IMR-90 (cell line): Measurements from ENCODE around the gene SLX4. TPM values are rescaled to one million over a fixed set of nuclear protein-coding genes. Genes with fewer than 3 reads are reported as not detected.

Experiments used
- ATAC-seq: fragments of 200-7000 bp; cut with Tn5 transposase; 2 replicates; pipeline ENCODE4 v1.9.1; 2020; ENCODE audit warnings: low read depth, mild to moderate bottlenecking, moderate library complexity
- BruUV-seq: library from RNA; stranded (reverse); fragments of 400-500 nt; replicated peaks from 2 replicates; lab custom pipeline; 2021; lab: Mats Ljungman, UMichigan
- CTCF ChIA-PET: fragments of 300-600 bp; formaldehyde crosslinking; extraction: SDS; loops from one replicate; lab custom pipeline; 2021; ENCODE audit warnings: antibody characterized with exemption; lab: Yijun Ruan, JAX
- POLR2A ChIA-PET: fragments of 300-600 bp; sonication (Branson Sonifier 250); formaldehyde crosslinking; loops from one replicate; lab custom pipeline; 2022; ENCODE audit warnings: antibody characterized with exemption; ENCODE audit not compliant: unreplicated experiment; lab: Charles Lee
- DNase-seq: peaks from one replicate; pipeline ENCODE4 v3.0.0; 2013
- H2AFZ ChIP-seq: replicated peaks from 2 replicates; pipeline ENCODE3; 2013; ENCODE audit warnings: low read length, mild to moderate bottlenecking; ENCODE audit not compliant: poor library complexity
- H2AK5ac ChIP-seq: 2 replicates; pipeline ENCODE4 v1.6.1; 2013; ENCODE audit warnings: low read depth, low read length, inconsistent platforms
- H2AK9ac ChIP-seq: replicated peaks from 2 replicates; pipeline ENCODE3; 2013; ENCODE audit warnings: mild to moderate bottlenecking, low read depth, low read length, moderate library complexity; ENCODE audit not compliant: poor library complexity
- H2BK120ac ChIP-seq: 2 replicates; pipeline ENCODE4 v1.6.1; 2013; ENCODE audit warnings: low read depth, low read length, inconsistent platforms
- H2BK15ac ChIP-seq: 3 replicates; pipeline ENCODE4 v1.6.1; 2013; ENCODE audit warnings: low read depth, low read length, inconsistent platforms
- H2BK20ac ChIP-seq: 2 replicates; pipeline ENCODE4 v1.6.1; 2013; ENCODE audit warnings: low read depth, mild to moderate bottlenecking, inconsistent platforms, low read length, moderate library complexity
- H2BK5ac ChIP-seq: 2 replicates; pipeline ENCODE4 v1.6.1; 2013; ENCODE audit warnings: mild to moderate bottlenecking, low read depth, low read length, inconsistent platforms; ENCODE audit not compliant: poor library complexity, severe bottlenecking
- H3K14ac ChIP-seq: replicated peaks from 2 replicates; pipeline ENCODE4 v1.6.1; 2013; ENCODE audit warnings: low read depth, low read length, inconsistent platforms
- H3K18ac ChIP-seq: 2 replicates; pipeline ENCODE4 v1.6.1; 2013; ENCODE audit warnings: low read depth, low read length, control low read depth
- H3K23ac ChIP-seq: 2 replicates; pipeline ENCODE4 v1.6.1; 2013; ENCODE audit warnings: low read depth, low read length, inconsistent platforms
- H3K27ac ChIP-seq: 2 replicates; pipeline ENCODE4 v1.5.1; 2013; ENCODE audit warnings: mild to moderate bottlenecking, control low read depth, low read length; ENCODE audit not compliant: insufficient read depth
- H3K27me3 ChIP-seq: 2 replicates; pipeline ENCODE4 v1.6.1; 2013; ENCODE audit warnings: low read length; ENCODE audit not compliant: control insufficient read depth, insufficient read depth
- H3K36me3 ChIP-seq: 2 replicates; pipeline ENCODE4 v1.6.1; 2013; ENCODE audit warnings: low read length, mixed read lengths; ENCODE audit not compliant: control insufficient read depth, insufficient read depth
- H3K4ac ChIP-seq: 2 replicates; pipeline ENCODE4 v1.6.1; 2013; ENCODE audit warnings: low read depth, low read length, inconsistent platforms
- H3K4me1 ChIP-seq: 2 replicates; pipeline ENCODE4 v1.6.1; 2013; ENCODE audit warnings: low read length, mixed read lengths; ENCODE audit not compliant: control insufficient read depth, insufficient read depth
- H3K4me2 ChIP-seq: 2 replicates; pipeline ENCODE4 v1.6.1; 2013; ENCODE audit warnings: low read depth, mild to moderate bottlenecking, control low read depth, low read length, moderate library complexity
- H3K4me3 ChIP-seq: 2 replicates; pipeline ENCODE4 v1.5.1; 2013; ENCODE audit warnings: low read depth, mild to moderate bottlenecking, control low read depth, low read length, moderate library complexity; ENCODE audit not compliant: insufficient read depth
- H3K56ac ChIP-seq: 2 replicates; pipeline ENCODE4 v1.6.1; 2013; ENCODE audit warnings: low read length, inconsistent platforms; ENCODE audit not compliant: insufficient read depth; ENCODE audit errors: extremely low read depth
- H3K79me1 ChIP-seq, 2 experiments: 2 replicates each; pipeline ENCODE4 v1.6.1; 2013; ENCODE audit warnings: low read length in 2 of 2, inconsistent platforms in 1 of 2, low read depth in 1 of 2
- H3K9ac ChIP-seq: 2 replicates; pipeline ENCODE4 v1.6.1; 2013; ENCODE audit warnings: low read depth, low read length, control low read depth
- H3K9me1 ChIP-seq: 2 replicates; pipeline ENCODE4 v1.6.1; 2013; ENCODE audit warnings: low read length, inconsistent platforms; ENCODE audit not compliant: insufficient read depth
- H3K9me3 ChIP-seq: 2 replicates; pipeline ENCODE4 v1.6.1; 2013; ENCODE audit warnings: low read length; ENCODE audit not compliant: control insufficient read depth, insufficient read depth
- H4K20me1 ChIP-seq: 2 replicates; pipeline ENCODE4 v1.6.1; 2013; ENCODE audit warnings: low read length, inconsistent platforms; ENCODE audit not compliant: insufficient read depth
- H4K5ac ChIP-seq: 2 replicates; pipeline ENCODE4 v1.6.1; 2013; ENCODE audit warnings: mild to moderate bottlenecking, low read depth, low read length, control low read depth
- H4K8ac ChIP-seq, 2 experiments: 2 replicates each; pipeline ENCODE4 v1.6.1; 2013; ENCODE audit warnings: low read depth in 2 of 2, low read length in 2 of 2, control low read depth in 1 of 2, inconsistent platforms in 1 of 2
- H4K91ac ChIP-seq: 2 replicates; pipeline ENCODE4 v1.6.1; 2013; ENCODE audit warnings: low read depth, low read length, inconsistent platforms; ENCODE audit not compliant: insufficient read depth
- POLR2A ChIP-seq: IDR thresholded peaks from 2 replicates; pipeline ENCODE4 v1.6.1; 2012; ENCODE audit warnings: mild to moderate bottlenecking, low read depth, low read length
- WGBS, 2 experiments: methylation state at CpG; one replicate each; pipeline versions ENCODE4 v1.1.5 to v1.1.7; 2013; ENCODE audit warnings: missing lambda C conversion rate in 2 of 2; ENCODE audit not compliant: insufficient read length in 1 of 2; ENCODE audit errors: extremely low coverage in 2 of 2; 5-methylcytosine and 5-hydroxymethylcytosine counted together
- dilution Hi-C: fragments of 300-500 bp; cut with HindIII; formaldehyde crosslinking; loops from one replicate; pipeline ENCODE4 v1.14.3; 2018; ENCODE audit warnings: low sequenced_read_pairs; ENCODE audit not compliant: unreplicated experiment
- in situ Hi-C: fragments of 300-500 bp; cut with MboI; formaldehyde crosslinking; loops from 3 replicates; pipeline ENCODE4 v1.14.3; 2019; ENCODE audit warnings: low sequenced_read_pairs, inconsistent platforms, mixed read lengths
- intact Hi-C: fragments of 100-400 bp; cut with micrococcal nuclease; formaldehyde crosslinking; loops from 2 replicates; pipeline ENCODE4 v1.10.0; 2022
- polyA plus RNA-seq, 3 experiments: library from polyadenylated mRNA; depleted of rRNA; stranded (reverse); fragments of >200 nt; gene quantifications; 2 replicates each; pipeline ENCODE4 v1.2.3, GENCODE V29; 2012; ENCODE audit warnings: low replicate concordance in 1 of 3
- total RNA-seq: library from RNA; depleted of rRNA; stranded (reverse); fragments of >200 nt; gene quantifications from 2 replicates; pipeline ENCODE4 v1.2.3, GENCODE V29; 2012

SLX4 gene
- total and polyA plus RNA-seq, 2 of the 4 experiments (the other 2 are of a cell fraction), result 1.3 to 3.1 TPM

DNA sequence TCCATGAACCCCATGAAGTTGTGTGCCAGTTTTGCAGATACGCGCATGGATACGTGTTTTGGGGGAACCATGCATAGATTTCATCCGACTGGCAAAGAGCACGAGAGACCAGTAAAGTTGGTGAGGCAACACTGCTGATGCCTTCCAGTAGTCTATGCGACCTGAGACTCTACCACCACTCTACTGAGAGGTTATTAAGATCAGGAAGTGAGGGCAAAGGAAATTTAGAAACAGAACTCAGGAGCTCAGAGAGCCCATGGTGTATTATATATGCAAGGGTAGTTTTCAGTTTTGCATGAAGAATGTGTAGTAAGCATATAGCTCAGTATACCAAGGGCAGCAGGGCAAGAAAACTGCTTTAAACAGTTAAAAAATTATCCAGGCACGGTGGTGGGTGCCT is 4.2 kb downstream of the SLX4 start:
- CTCF ChIA-PET, result no interaction called here
- H2BK5ac ChIP-seq, result no peak overlapping the region

More for the DNA sequence above, 4.2 kb downstream of the SLX4 start:
- BruUV-seq, result no TSS peak
- no peak overlapping the region for H2AFZ ChIP-seq
- no peak overlapping the region for H2BK20ac ChIP-seq
- H3K27me3 ChIP-seq, result no peaks in the 10 kb centered on the region
- no peak overlapping the region for H2AK5ac ChIP-seq
- H3K4ac ChIP-seq, result no peak overlapping the region
- no peak overlapping the region for H3K23ac ChIP-seq
- H2BK15ac ChIP-seq, result no peak overlapping the region
- no peak overlapping the region for H2AK9ac ChIP-seq
- POLR2A ChIA-PET, result no interaction called here
- peaks cover 15% of the 10 kb centered on the region; the same call in 1 of the 2 replicates for H3K36me3 ChIP-seq
- H3K4me3 ChIP-seq, result no peak overlapping the region
- no peak overlapping the region for H3K27ac ChIP-seq
- no peak overlapping the region for H4K91ac ChIP-seq
- H3K79me1 ChIP-seq, result peaks cover 19 to 28% of the 10 kb centered on the region in 2 experiments
- no peak for ATAC-seq
- H3K9ac ChIP-seq, result no peak overlapping the region
- H3K4me2 ChIP-seq, result no peak overlapping the region
- no CpG with 5 or more reads among the region's 7 CpGs for WGBS, 2 experiments
- intact Hi-C loops (no loop called here), dilution Hi-C loops (no loop called here), in situ Hi-C loops (no loop called here)
- no peak overlapping the region for H3K14ac ChIP-seq
- no peak overlapping the region for H2BK120ac ChIP-seq
- peaks cover 8% of the 10 kb centered on the region for H3K9me1 ChIP-seq
- H3K18ac ChIP-seq, result no peak overlapping the region
- H4K20me1 ChIP-seq, result no peaks in the 10 kb centered on the region
- no peaks in the 10 kb centered on the region for H3K9me3 ChIP-seq
- DNase-seq, result no peak
- no peak for TF ChIP-seq POLR2A
- H3K4me1 ChIP-seq, result peaks cover 5% of the 10 kb centered on the region
- no peak overlapping the region for H4K5ac ChIP-seq
- no peak overlapping the region for H3K56ac ChIP-seq
- H4K8ac ChIP-seq, result no peak overlapping the region
